H1 (cell line): Measurements from ENCODE around the gene RASSF5. TPM values are rescaled to one million over a fixed set of nuclear protein-coding genes. Genes with fewer than 3 reads are reported as not detected.

Source experiments
- CTCF ChIA-PET: fragments of 300-600 bp; sonication (Branson Sonifier 250); formaldehyde crosslinking; loops from one replicate; lab custom pipeline; 2021; ENCODE audit not compliant: partially characterized antibody; lab: Charles Lee
- POLR2A ChIA-PET: fragments of 300-600 bp; sonication (Branson Sonifier 250); formaldehyde crosslinking; loops from one replicate; lab custom pipeline; 2021; ENCODE audit warnings: inconsistent platforms; ENCODE audit not compliant: partially characterized antibody; lab: Charles Lee
- DNase-seq, 2 experiments: peaks; one replicate each; pipeline versions ENCODE4 v3.0.0 to v3.0.0-alpha.2; 2010 to 2022; ENCODE audit warnings: low spot score in 2 of 2, low read depth in 1 of 2, mixed read lengths in 1 of 2
- FAIRE-seq: peaks from 2 replicates; lab custom pipeline; 2011; peaks lifted over from hg19 to GRCh38; lab: Jason Lieb, UNC
- H2AFZ ChIP-seq: 2 replicates; pipeline ENCODE4 v1.8.1; 2012; ENCODE audit warnings: low read length, inconsistent platforms
- H2AK5ac ChIP-seq: 2 replicates; pipeline ENCODE4 v1.6.1; 2013; ENCODE audit warnings: low read depth, low read length
- H2BK120ac ChIP-seq: replicated peaks from 2 replicates; pipeline ENCODE3; 2013; ENCODE audit warnings: low read depth, low read length, inconsistent platforms
- H2BK12ac ChIP-seq: 2 replicates; pipeline ENCODE4 v1.6.1; 2013; ENCODE audit warnings: low read depth, low read length
- H2BK15ac ChIP-seq: 2 replicates; pipeline ENCODE4 v1.6.1; 2013; ENCODE audit warnings: low read length
- H2BK20ac ChIP-seq: 2 replicates; pipeline ENCODE4 v1.6.1; 2013; ENCODE audit warnings: low read length
- H2BK5ac ChIP-seq: 2 replicates; pipeline ENCODE4 v1.6.1; 2013; ENCODE audit warnings: low read depth, low read length
- H3K14ac ChIP-seq: 2 replicates; pipeline ENCODE4 v1.6.1; 2013; ENCODE audit warnings: inconsistent platforms; ENCODE audit not compliant: insufficient read length
- H3K18ac ChIP-seq: 2 replicates; pipeline ENCODE4 v1.6.1; 2013; ENCODE audit warnings: low read length; ENCODE audit errors: extremely low read depth
- H3K23ac ChIP-seq: 2 replicates; pipeline ENCODE4 v1.6.1; 2013; ENCODE audit warnings: inconsistent platforms; ENCODE audit not compliant: insufficient read length
- H3K23me2 ChIP-seq: 2 replicates; pipeline ENCODE4 v1.6.1; 2013; ENCODE audit warnings: low read depth, low read length
- H3K27ac ChIP-seq: 2 replicates; pipeline ENCODE4 v1.6.1; 2011; ENCODE audit warnings: low read depth, low read length, inconsistent platforms
- H3K27me3 ChIP-seq, 4 experiments: replicated peaks in 1 of 4; 1 replicate in 1 of 4; 2 replicates in 3 of 4; pipeline versions ENCODE4 v1.6.1 to v1.8.1; 2011 to 2013; ENCODE audit warnings: low read length in 3 of 4, mild to moderate bottlenecking in 3 of 4, inconsistent platforms in 2 of 4, mixed read lengths in 2 of 4, moderate library complexity in 1 of 4; ENCODE audit not compliant: control insufficient read depth in 3 of 4, insufficient read depth in 3 of 4; ENCODE audit errors: extremely low read depth in 1 of 4
- H3K36me3 ChIP-seq, 4 experiments: 2 replicates each; pipeline versions ENCODE4 v1.6.1 to v1.8.1; 2011 to 2013; ENCODE audit warnings: mild to moderate bottlenecking in 4 of 4, low read length in 3 of 4, moderate library complexity in 2 of 4, control low read depth in 1 of 4, inconsistent platforms in 1 of 4; ENCODE audit not compliant: insufficient read depth in 4 of 4, control insufficient read depth in 2 of 4
- H3K4ac ChIP-seq: replicated peaks from 2 replicates; pipeline ENCODE3; 2013; ENCODE audit warnings: low read length, low read depth, mixed read lengths, inconsistent platforms; ENCODE audit not compliant: insufficient read length
- H3K4me1 ChIP-seq, 4 experiments: replicated peaks in 1 of 4; 1 replicate in 1 of 4; 2 replicates in 3 of 4; pipeline versions ENCODE4 v1.6.1 to v1.8.1; 2011 to 2013; ENCODE audit warnings: low read length in 3 of 4, inconsistent platforms in 2 of 4, mixed read lengths in 1 of 4; ENCODE audit not compliant: insufficient read depth in 4 of 4, control insufficient read depth in 3 of 4
- H3K4me2 ChIP-seq, 2 experiments: 2 replicates each; pipeline versions ENCODE4 v1.6.1 to v1.8.1; 2011 to 2013; ENCODE audit warnings: low read depth in 2 of 2, low read length in 2 of 2, control low read depth in 1 of 2, inconsistent platforms in 1 of 2, mild to moderate bottlenecking in 1 of 2; ENCODE audit not compliant: insufficient read depth in 1 of 2
- H3K4me3 ChIP-seq, 4 experiments: fragments of 200-600, 300-600 bp in 1 of 4; sonication (generic), shearing (Covaris generic), sonication (Bioruptor Twin) in 1 of 4; 2 replicates each; pipeline versions ENCODE4 v1.5.1 to v1.8.1; 2011 to 2016; ENCODE audit warnings: low read length in 4 of 4, low read depth in 3 of 4, control low read depth in 2 of 4, inconsistent platforms in 2 of 4, mild to moderate bottlenecking in 2 of 4, mixed read lengths in 1 of 4, moderate library complexity in 1 of 4; ENCODE audit not compliant: insufficient read depth in 2 of 4; ENCODE audit errors: extremely low read depth in 1 of 4
- H3K56ac ChIP-seq: replicated peaks from 2 replicates; pipeline ENCODE3; 2013; ENCODE audit warnings: low read depth, mild to moderate bottlenecking, mixed read lengths, low read length, inconsistent platforms; ENCODE audit not compliant: insufficient read length
- H3K79me1 ChIP-seq: 2 replicates; pipeline ENCODE4 v1.6.1; 2013; ENCODE audit warnings: low read depth, low read length, control low read depth
- H3K79me2 ChIP-seq, 2 experiments: 2 replicates each; pipeline versions ENCODE4 v1.6.1 to v1.8.1; 2012 to 2013; ENCODE audit warnings: low read length in 2 of 2, mild to moderate bottlenecking in 2 of 2, inconsistent platforms in 1 of 2; ENCODE audit not compliant: insufficient read depth in 2 of 2, control insufficient read depth in 1 of 2
- H3K9ac ChIP-seq, 4 experiments: replicated peaks in 1 of 4; 1 replicate in 1 of 4; 2 replicates in 3 of 4; pipeline versions ENCODE4 v1.6.1 to v1.8.1; 2011 to 2013; ENCODE audit warnings: low read depth in 3 of 4, low read length in 3 of 4, control low read depth in 2 of 4, mild to moderate bottlenecking in 2 of 4, moderate library complexity in 2 of 4, inconsistent platforms in 1 of 4; ENCODE audit errors: extremely low read depth in 1 of 4
- H3K9me3 ChIP-seq, 2 experiments: 2 replicates each; pipeline versions ENCODE4 v1.6.1 to v1.8.1; 2012 to 2013; ENCODE audit warnings: mild to moderate bottlenecking in 2 of 2, moderate library complexity in 2 of 2, control low read depth in 1 of 2, inconsistent platforms in 1 of 2, low read depth in 1 of 2, low read length in 1 of 2, mixed read lengths in 1 of 2; ENCODE audit not compliant: insufficient read depth in 2 of 2
- H4K20me1 ChIP-seq, 2 experiments: replicated peaks in 1 of 2; 2 replicates each; pipeline versions ENCODE3 to v1.8.1; 2011 to 2013; ENCODE audit warnings: inconsistent platforms in 2 of 2, low read length in 2 of 2, mild to moderate bottlenecking in 1 of 2; ENCODE audit not compliant: insufficient read depth in 2 of 2, control insufficient read depth in 1 of 2
- H4K5ac ChIP-seq: 2 replicates; pipeline ENCODE4 v1.6.1; 2013; ENCODE audit warnings: low read length, low read depth, mixed read lengths, inconsistent platforms; ENCODE audit not compliant: insufficient read length
- H4K8ac ChIP-seq: 2 replicates; pipeline ENCODE4 v1.8.0; 2013; ENCODE audit warnings: mild to moderate bottlenecking, moderate library complexity, low read length, inconsistent platforms; ENCODE audit not compliant: insufficient read depth; ENCODE audit errors: extremely low read depth
- H4K91ac ChIP-seq: replicated peaks from 2 replicates; pipeline ENCODE3; 2013; ENCODE audit warnings: low read length, mixed read lengths, inconsistent platforms; ENCODE audit not compliant: insufficient read length
- CBX8 ChIP-seq: fragments of 300-800, 300-1000 bp; sonication (generic); IDR thresholded peaks from 2 replicates; pipeline ENCODE4 v1.7.1; 2016; ENCODE audit warnings: low read depth, low read length, borderline replicate concordance
- CHD1 ChIP-seq: IDR thresholded peaks from 2 replicates; pipeline ENCODE4 v1.6.1; 2012; ENCODE audit warnings: low read depth, low read length, improper control_type of control experiment
- CREB1 ChIP-seq: IDR thresholded peaks from 2 replicates; pipeline ENCODE4 v1.6.1; 2012; ENCODE audit warnings: inconsistent platforms
- CTBP2 ChIP-seq: IDR thresholded peaks from 2 replicates; pipeline ENCODE4 v1.7.0; 2011; ENCODE audit warnings: borderline replicate concordance, mild to moderate bottlenecking, moderate library complexity, mixed read lengths, low read length; ENCODE audit not compliant: insufficient read depth, insufficient read length
- EGR1 ChIP-seq: IDR thresholded peaks from 2 replicates; pipeline ENCODE4 v1.6.1; 2011; ENCODE audit warnings: low read depth, low read length, borderline replicate concordance
- HDAC2 ChIP-seq, 2 experiments: fragments of 300-600 bp in 1 of 2; sonication (generic) in 1 of 2; IDR thresholded peaks; 2 replicates each; pipeline ENCODE4 v1.6.1; 2011 to 2012; ENCODE audit warnings: low read depth in 2 of 2, low read length in 2 of 2, mild to moderate bottlenecking in 2 of 2, moderate library complexity in 2 of 2, borderline replicate concordance in 1 of 2, inconsistent platforms in 1 of 2
- JUN ChIP-seq: IDR thresholded peaks from 2 replicates; pipeline ENCODE4 v1.6.1; 2011; ENCODE audit warnings: low read depth, mild to moderate bottlenecking, improper control_type of control experiment, low read length
- JUND ChIP-seq: IDR thresholded peaks from 2 replicates; pipeline ENCODE4 v1.6.1; 2011; ENCODE audit warnings: mild to moderate bottlenecking, improper control_type of control experiment, low read length
- KDM5A ChIP-seq: fragments of 200-600 bp; IDR thresholded peaks from 2 replicates; pipeline ENCODE4 v1.7.1; 2012; ENCODE audit warnings: mild to moderate bottlenecking, low read length, inconsistent platforms, mixed read lengths
- SAP30 ChIP-seq: fragments of 300-600 bp; sonication (generic); IDR thresholded peaks from 2 replicates; pipeline ENCODE4 v1.7.1; 2012; ENCODE audit warnings: low read length, moderate library complexity, mild to moderate bottlenecking, inconsistent platforms; ENCODE audit not compliant: insufficient read depth, insufficient replicate concordance
- WGBS, 2 experiments: shearing (Covaris generic) in 1 of 2; methylation state at CpG; one replicate each; pipeline versions ENCODE4 v1.1.6 to v1.1.7; 2013 to 2015; ENCODE audit warnings: low lambda C conversion rate in 2 of 2, mixed read lengths in 2 of 2, inconsistent platforms in 1 of 2, low coverage in 1 of 2, missing lambda C conversion rate in 1 of 2; ENCODE audit not compliant: insufficient replicate concordance in 2 of 2, insufficient coverage in 1 of 2, insufficient read length in 1 of 2; ENCODE audit errors: extremely low coverage in 1 of 2, missing lambda C conversion rate in 1 of 2; 5-methylcytosine and 5-hydroxymethylcytosine counted together
- polyA plus RNA-seq, 7 experiments: library from polyadenylated mRNA; depleted of rRNA in 3 of 7; stranded (reverse) in 5 of 7; unstranded in 2 of 7; fragments of >200 nt in 5 of 7; fragments of 200-250 nt in 2 of 7; gene quantifications; 1 replicate in 5 of 7; 2 replicates in 1 of 7; 4 replicates in 1 of 7; pipeline versions ENCODE4 v1.2.1 to v1.2.3, GENCODE V29; 2011 to 2013; ENCODE audit warnings: missing spikeins in 2 of 7, mixed read lengths in 2 of 7
- total RNA-seq: library from RNA; stranded (reverse); fragmentation: NEBNext Ultra II Directional; extraction: Animal tissue kit (Norgen Biotek cat#: 25700); gene quantifications from 2 replicates; pipeline ENCODE4 v1.2.1, GENCODE V29; 2021
- TF ChIP-seq, protein P1 (sequence below): IDR thresholded peaks from 2 replicates; pipeline ENCODE4 v1.6.1; 2012; ENCODE audit warnings: inconsistent platforms
- TF ChIP-seq, protein P2 (sequence below): IDR thresholded peaks from 2 replicates; pipeline ENCODE4 v1.6.1; 2012; ENCODE audit warnings: inconsistent platforms

Gene RASSF5
- total and polyA plus RNA-seq, 2 of the 8 experiments (the other 6 are each of a cell fraction or from before 2014, with no cell fraction given), result 0.82 to 1.8 TPM

DNA sequence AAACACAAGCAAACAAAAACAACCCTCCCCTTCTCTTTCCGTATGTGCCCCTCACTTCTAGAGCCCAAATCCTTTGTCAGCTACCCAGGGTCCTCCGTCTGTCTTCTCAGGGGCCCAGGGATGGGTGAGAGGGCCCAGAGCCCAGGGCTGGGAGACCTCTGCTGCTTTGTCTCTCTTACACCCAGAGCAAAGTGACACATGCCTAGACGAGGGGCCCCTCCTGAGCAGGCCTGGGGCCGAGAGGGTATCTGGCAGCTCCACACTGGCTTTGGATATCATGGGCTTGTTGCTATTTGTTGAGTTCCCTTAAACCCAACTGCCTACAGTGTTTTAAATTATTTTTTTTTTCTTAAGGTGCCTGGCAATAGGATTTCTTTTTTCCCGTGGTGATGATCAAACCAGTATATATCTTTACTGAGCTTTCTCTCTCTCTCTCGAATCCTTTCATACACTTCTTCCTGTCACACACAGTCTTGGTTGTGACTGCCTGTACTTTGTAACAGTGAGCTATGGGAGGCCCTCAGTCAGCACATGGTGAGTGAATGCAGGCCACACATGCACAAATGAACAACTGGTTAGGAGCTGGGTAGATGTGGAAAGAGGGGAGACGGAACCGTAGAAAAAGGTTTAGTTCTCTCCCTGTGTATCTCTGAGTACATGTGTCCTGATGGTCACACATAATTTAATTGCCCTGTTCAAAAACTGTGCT, 14.5 kb downstream of the RASSF5 start:
- WGBS, 2 experiments, result 82% methylated on average over 8 of the region's 8 CpGs; no CpG with 5 or more reads in 1 of the 2 experiments
- Histone ChIP-seq H3K27me3 (no peaks in the 10 kb centered on the region), H4K20me1 (no peaks in the 10 kb centered on the region), H4K8ac (no peak overlapping the region), H2BK120ac (no peak overlapping the region), H3K36me3 (no peaks in the 10 kb centered on the region), H2AK5ac (no peak overlapping the region), H3K27ac (no peak overlapping the region), H3K4ac (no peak overlapping the region), H3K4me3 (no peak overlapping the region), H3K18ac (no peak overlapping the region), H2AFZ (no peak overlapping the region), H3K79me2 (no peaks in the 10 kb centered on the region), H3K14ac (no peak overlapping the region), H2BK20ac (no peak overlapping the region), H3K4me2 (no peak overlapping the region), H3K9me3 (no peaks in the 10 kb centered on the region), H3K4me1 (no peaks in the 10 kb centered on the region), H3K23me2 (peaks cover 3% of the 10 kb centered on the region; the same call in 1 of the 2 replicates), H2BK5ac (no peak overlapping the region), H2BK12ac (no peak overlapping the region), H2BK15ac (no peak overlapping the region), H3K56ac (no peak overlapping the region), H4K5ac (no peak overlapping the region), H3K9ac (no peak overlapping the region), H4K91ac (no peak overlapping the region), H3K23ac (no peak overlapping the region), H3K79me1 (no peaks in the 10 kb centered on the region)
- DNase-seq (no peak), FAIRE-seq (no peak)
- CTCF ChIA-PET, result interaction anchor here (0.6 to 2.7 kb wide), 12 partner anchors 10 to 413 kb away, joined by 3 to 11 read pairs (median 4); partner anchors contain the start of gene RASSF5
- POLR2A ChIA-PET, result interaction anchor here (1.1 to 1.5 kb wide), 2 partner anchors 15 to 24 kb away, joined by 3 to 6 read pairs; partner anchors contain the start of gene RASSF5
- TF ChIP-seq SAP30 (no peak), CBX8 (no peak), CHD1 (no peak), KDM5A (no peak), JUND (no peak), CTBP2 (no peak), EGR1 (no peak), JUN (no peak), CREB1 (no peak), HDAC2 (IDR thresholded peaks at IDR 0.05; ENCODE audit: borderline replicate concordance in 1 of 2, low read depth in 2 of 2, low read length in 2 of 2) (no peak)
- TF ChIP-seq, protein P1, sequence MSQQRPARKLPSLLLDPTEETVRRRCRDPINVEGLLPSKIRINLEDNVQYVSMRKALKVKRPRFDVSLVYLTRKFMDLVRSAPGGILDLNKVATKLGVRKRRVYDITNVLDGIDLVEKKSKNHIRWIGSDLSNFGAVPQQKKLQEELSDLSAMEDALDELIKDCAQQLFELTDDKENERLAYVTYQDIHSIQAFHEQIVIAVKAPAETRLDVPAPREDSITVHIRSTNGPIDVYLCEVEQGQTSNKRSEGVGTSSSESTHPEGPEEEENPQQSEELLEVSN, result no peak
- TF ChIP-seq, protein P2, sequence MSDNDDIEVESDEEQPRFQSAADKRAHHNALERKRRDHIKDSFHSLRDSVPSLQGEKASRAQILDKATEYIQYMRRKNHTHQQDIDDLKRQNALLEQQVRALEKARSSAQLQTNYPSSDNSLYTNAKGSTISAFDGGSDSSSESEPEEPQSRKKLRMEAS, result no peak
